ENCODE data around the gene MYO1E. TPM values are rescaled to one million over a fixed set of nuclear protein-coding genes. Genes with fewer than 3 reads are reported as not detected.
"Not testable (repeated sequence)": the region's sequence is repeated elsewhere in the genome, so short reads cannot be mapped to it uniquely, and the experiment has no call there.

The MYO1E gene
- polyA plus RNA-seq, 3 donors: 129 to 162 (median 132) TPM

- DNase-seq: no peak
Measured at GRCh38 chr15:59170295-59171066, 202.2 kb downstream of the MYO1E start.

GRCh38 chr15:59169251-59169708 is 203.4 kb downstream of the MYO1E start:
- no peak for DNase-seq

- no peak for DNase-seq
Measured at GRCh38 chr15:59168536-59168935, 204.1 kb downstream of the MYO1E start.

- no peak for DNase-seq
Measured at GRCh38 chr15:59166601-59167265, 205.9 kb downstream of the MYO1E start.

- no peak for DNase-seq
Measured at GRCh38 chr15:59166166-59166565, 206.5 kb downstream of the MYO1E start.

- DNase-seq: peak; percentile 37
Measured at GRCh38 chr15:59165726-59166125, 206.9 kb downstream of the MYO1E start.

- not testable (repeated sequence) for DNase-seq
Measured at GRCh38 chr15:59162080-59162479, 210.6 kb downstream of the MYO1E start.

- no peak for DNase-seq
Measured at GRCh38 chr15:59160880-59161593, 211.6 kb downstream of the MYO1E start.

- no peak for DNase-seq
Measured at GRCh38 chr15:59159210-59159609, 213.5 kb downstream of the MYO1E start.

GRCh38 chr15:59158701-59159034 is 214.0 kb downstream of the MYO1E start:
- no peak for DNase-seq

- no peak for DNase-seq
Measured at GRCh38 chr15:59157840-59158700, 214.6 kb downstream of the MYO1E start.

GRCh38 chr15:59157396-59157795 is 215.3 kb downstream of the MYO1E start:
- DNase-seq: no peak

GRCh38 chr15:59155431-59155830 is 217.2 kb downstream of the MYO1E start:
- DNase-seq: no peak

- no peak for DNase-seq
Measured at GRCh38 chr15:59154243-59154642, 218.4 kb downstream of the MYO1E start.

- no peak for DNase-seq
Measured at GRCh38 chr15:59153466-59153865, 219.2 kb downstream of the MYO1E start.

GRCh38 chr15:59152694-59153450 is 219.8 kb downstream of the MYO1E start:
- no peak for DNase-seq

- no peak for DNase-seq
Measured at GRCh38 chr15:59150185-59150584, 222.5 kb downstream of the MYO1E start.

GRCh38 chr15:59148153-59148833 is 224.4 kb downstream of the MYO1E start:
- DNase-seq: no peak

GRCh38 chr15:59147666-59148065 is 225.0 kb downstream of the MYO1E start:
- DNase-seq: no peak

GRCh38 chr15:59144594-59144993 is 228.1 kb downstream of the MYO1E start:
- DNase-seq: not testable (repeated sequence)

All from renal pelvis (tissue), 4 donors.